Smooth muscle cell of the coronary artery (primary cell): ENCODE measurements around the gene UBA6. TPM values are rescaled to one million over a fixed set of nuclear protein-coding genes. Genes with fewer than 3 reads are reported as not detected.

Source experiments
- total RNA-seq: library from RNA; depleted of rRNA; stranded (reverse); fragments of >200 nt; gene quantifications from 2 replicates; pipeline ENCODE4 v1.2.3, GENCODE V29; 2014; ENCODE audit warnings: low replicate concordance

Gene UBA6
- total RNA-seq, result 83.0 and 107 TPM in 2 replicates

GRCh38 chr4:67700738-67701516, at the start of gene UBA6:
TSS of gene UBA6 (minus strand) at chr4:67701155. CDS start at chr4:67701119, 36 bp downstream.

Other genes with a start within 250 kb of the UBA6 start
- gene CENPC, start 155.7 kb downstream of the UBA6 start, total RNA-seq, result 8.1 and 8.9 TPM in 2 replicates
- gene STAP1, start 142.4 kb downstream of the UBA6 start, total RNA-seq, result not detected in 2 replicates
- not detected in 2 replicates for gene GNRHR, start 53.2 kb upstream of the UBA6 start, total RNA-seq
- gene TMPRSS11D, start 182.8 kb upstream of the UBA6 start, total RNA-seq, result not detected in 2 replicates